HCT116 (cell line): Measurements from ENCODE around the gene DRAXIN.

Experiments used
- EGR1 ChIP-seq: IDR thresholded peaks from 2 replicates; pipeline ENCODE4 v1.6.1; 2012; ENCODE audit warnings: low read depth
- POLR2AphosphoS5 ChIP-seq: IDR thresholded peaks from 2 replicates; pipeline ENCODE4 v1.6.1; 2011; ENCODE audit warnings: mild to moderate bottlenecking, low read depth, low read length, moderate library complexity
- SP1 ChIP-seq: IDR thresholded peaks from 2 replicates; pipeline ENCODE4 v1.6.1; 2012; ENCODE audit warnings: low read depth
- TF ChIP-seq, protein P1 (sequence below), 3 experiments: fragments of 200-600 bp in 1 of 3; sonication (generic) in 1 of 3; IDR thresholded peaks in 2 of 3; conservative IDR thresholded peaks in 1 of 3; 2 replicates each; pipeline ENCODE4 v1.5.1; 2012 to 2017; ENCODE audit warnings: low read depth in 2 of 3, low read length in 2 of 3, antibody characterized with exemption in 1 of 3, borderline replicate concordance in 1 of 3, control low read depth in 1 of 3, mild to moderate bottlenecking in 1 of 3, mixed read lengths in 1 of 3, mixed run types in 1 of 3, moderate library complexity in 1 of 3; ENCODE audit not compliant: insufficient read depth in 1 of 3

GRCh38 chr1:11653861-11654136 lies 37.7 kb upstream of the DRAXIN start:
- no peak for TF ChIP-seq POLR2AphosphoS5
- TF ChIP-seq SP1 = no peak
- TF ChIP-seq, protein P1, sequence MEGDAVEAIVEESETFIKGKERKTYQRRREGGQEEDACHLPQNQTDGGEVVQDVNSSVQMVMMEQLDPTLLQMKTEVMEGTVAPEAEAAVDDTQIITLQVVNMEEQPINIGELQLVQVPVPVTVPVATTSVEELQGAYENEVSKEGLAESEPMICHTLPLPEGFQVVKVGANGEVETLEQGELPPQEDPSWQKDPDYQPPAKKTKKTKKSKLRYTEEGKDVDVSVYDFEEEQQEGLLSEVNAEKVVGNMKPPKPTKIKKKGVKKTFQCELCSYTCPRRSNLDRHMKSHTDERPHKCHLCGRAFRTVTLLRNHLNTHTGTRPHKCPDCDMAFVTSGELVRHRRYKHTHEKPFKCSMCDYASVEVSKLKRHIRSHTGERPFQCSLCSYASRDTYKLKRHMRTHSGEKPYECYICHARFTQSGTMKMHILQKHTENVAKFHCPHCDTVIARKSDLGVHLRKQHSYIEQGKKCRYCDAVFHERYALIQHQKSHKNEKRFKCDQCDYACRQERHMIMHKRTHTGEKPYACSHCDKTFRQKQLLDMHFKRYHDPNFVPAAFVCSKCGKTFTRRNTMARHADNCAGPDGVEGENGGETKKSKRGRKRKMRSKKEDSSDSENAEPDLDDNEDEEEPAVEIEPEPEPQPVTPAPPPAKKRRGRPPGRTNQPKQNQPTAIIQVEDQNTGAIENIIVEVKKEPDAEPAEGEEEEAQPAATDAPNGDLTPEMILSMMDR (IDR thresholded peaks at IDR 0.05 in 2 of 3, conservative IDR thresholded peaks at IDR 0.05 in 1 of 3; ENCODE audit: borderline replicate concordance in 1 of 3, insufficient read depth in 1 of 3, low read depth in 2 of 3, low read length in 2 of 3) = no peak
- TF ChIP-seq EGR1 = no peak
